Measurements from ENCODE around the gene ANKRD66.

DNA sequence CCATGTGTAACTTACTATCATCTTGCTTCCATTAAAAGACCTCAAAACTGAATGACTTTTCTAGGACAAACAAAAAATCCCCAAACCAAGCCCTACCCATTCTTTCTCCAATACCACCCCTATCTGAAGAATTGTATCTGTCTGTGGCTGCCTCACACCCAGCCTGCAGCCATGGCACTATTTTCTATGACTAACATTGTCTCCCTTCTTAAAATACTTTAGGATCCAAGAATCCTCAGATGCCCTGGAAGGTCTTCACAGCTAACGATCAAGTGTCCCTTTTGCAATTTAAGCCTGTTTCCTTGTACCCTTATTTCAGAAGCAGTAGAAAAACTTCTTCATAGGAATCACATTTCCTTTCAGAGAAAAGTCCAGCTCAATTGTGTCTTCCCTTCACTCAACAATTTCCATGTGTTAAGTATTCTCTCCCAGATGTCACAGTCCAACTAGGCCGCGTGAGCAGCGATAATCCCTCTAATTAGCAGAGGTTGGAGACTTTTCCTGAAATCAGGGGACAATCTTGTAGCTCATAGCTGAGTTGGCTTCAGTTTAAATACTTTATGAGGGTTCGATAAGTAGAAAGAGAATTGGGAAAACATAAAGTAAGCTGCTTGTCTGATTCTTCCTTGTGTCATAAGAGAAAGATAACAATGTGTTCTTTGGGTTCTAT, 41.3 kb downstream of the ANKRD66 start:
- no peak for TF ChIP-seq CTCF (conservative IDR thresholded peaks at IDR 0.05)
- TF ChIP-seq ZFX (IDR thresholded peaks at IDR 0.05) = no peak

Data from C4-2B (cell line).